ENCODE measurements around the gene NHERF2.
A peak's percentile ranks its signal among the peaks of the same experiment; 100 is the strongest.

The NHERF2 gene

DNA sequence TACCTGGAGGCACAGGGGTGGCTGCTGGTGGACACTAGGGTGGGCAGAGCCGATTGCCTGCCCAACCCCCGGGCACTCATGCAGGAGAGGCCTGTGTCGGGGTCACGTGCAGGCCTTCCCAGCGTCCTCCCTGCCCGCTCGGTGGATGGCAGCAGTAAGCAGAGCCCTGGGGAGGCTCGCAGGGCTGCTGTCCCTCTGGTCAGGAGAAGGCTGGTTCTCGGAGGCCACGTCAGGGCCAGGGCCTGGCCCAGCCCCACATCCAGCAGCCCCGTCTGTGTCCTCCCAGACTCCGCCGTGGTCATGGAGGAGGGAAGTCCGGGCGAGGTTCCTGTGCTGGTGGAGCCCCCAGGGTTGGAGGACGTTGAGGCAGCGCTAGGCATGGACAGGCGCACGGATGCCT is 56.7 kb downstream of the NHERF2 start:
- no peak for DNase-seq (ENCODE audit: low read depth in 2 of 2)
- TF ChIP-seq CTCF (IDR thresholded peaks at IDR 0.05; ENCODE audit: low read depth, low read length): no peak
- no peak overlapping the region for H3K4me3 ChIP-seq (replicated peaks in 1 of 2; ENCODE audit: low read depth in 2 of 2, low read length in 2 of 2)

DNA sequence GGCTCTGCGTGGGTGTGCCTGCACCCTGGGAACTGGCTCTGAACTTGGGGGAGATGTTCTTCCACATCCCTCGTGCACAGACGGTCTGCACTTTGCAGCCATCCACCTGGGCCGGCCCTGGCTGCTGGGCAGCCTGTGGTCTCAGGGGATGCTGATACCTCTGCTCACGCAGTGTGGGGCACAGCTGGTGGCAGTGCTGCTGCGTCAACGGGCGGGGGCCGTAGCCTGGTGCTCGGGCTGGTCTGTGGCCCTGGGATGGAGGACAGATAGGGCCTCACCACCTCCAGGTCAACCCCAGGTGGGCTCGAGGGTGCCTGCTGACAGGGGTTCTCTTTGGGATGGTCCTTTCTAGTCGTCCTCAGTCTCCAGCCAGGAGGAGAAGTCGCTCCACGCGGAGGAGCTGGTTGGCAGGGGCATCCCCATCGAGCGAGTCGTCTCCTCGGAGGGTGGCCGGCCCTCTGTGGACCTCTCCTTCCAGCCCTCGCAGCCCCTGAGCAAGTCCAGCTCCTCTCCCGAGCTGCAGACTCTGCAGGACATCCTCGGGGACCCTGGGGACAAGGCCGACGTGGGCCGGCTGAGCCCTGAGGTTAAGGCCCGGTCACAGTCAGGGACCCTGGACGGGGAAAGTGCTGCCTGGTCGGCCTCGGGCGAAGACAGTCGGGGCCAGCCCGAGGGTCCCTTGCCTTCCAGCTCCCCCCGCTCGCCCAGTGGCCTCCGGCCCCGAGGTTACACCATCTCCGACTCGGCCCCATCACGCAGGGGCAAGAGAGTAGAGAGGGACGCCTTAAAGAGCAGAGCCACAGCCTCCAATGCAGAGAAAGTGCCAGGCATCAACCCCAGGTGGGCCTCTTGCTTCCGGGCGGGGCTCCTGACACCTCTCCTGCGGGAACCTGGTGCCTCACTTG is 57.4 kb downstream of the NHERF2 start:
- no peak for TF ChIP-seq CTCF (IDR thresholded peaks at IDR 0.05; ENCODE audit: low read depth, low read length)
- no peak for DNase-seq (ENCODE audit: low read depth in 2 of 2)
- no peak overlapping the region for H3K4me3 ChIP-seq (replicated peaks in 1 of 2; ENCODE audit: low read depth in 2 of 2, low read length in 2 of 2)

DNA sequence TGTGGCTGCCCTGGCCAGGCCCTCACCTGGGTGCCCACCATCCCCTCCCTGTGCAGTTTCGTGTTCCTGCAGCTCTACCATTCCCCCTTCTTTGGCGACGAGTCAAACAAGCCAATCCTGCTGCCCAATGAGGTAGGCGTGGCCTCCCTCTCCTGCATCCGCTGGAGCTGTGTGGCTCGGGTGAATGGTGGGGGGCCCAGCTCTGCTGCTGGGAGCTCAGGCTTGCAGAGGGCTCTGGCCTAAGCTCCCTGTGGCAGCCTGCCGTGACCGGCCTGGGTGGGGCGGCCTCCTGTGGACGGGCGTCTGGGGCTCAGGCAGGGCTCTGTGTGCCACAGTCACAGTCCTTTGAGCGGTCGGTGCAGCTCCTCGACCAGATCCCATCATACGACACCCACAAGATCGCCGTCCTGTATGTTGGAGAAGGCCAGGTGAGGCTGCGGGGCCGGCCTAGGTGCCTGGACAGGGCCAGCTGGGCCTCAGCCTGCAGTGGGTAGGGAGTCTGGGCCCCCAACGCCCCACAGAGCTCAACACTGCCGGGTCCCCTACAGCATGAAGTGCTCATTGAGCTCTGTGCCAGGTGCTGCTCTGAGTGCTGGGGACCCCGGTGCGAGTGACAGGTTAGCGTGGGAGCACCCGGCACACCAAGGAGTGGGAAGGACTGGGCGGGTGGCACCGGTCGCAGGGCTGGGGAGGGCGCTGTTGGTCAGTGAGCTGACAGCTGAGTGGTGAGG is 58.4 kb downstream of the NHERF2 start:
- no peak for DNase-seq (ENCODE audit: low read depth in 2 of 2)
- no peak for TF ChIP-seq CTCF (IDR thresholded peaks at IDR 0.05; ENCODE audit: low read depth, low read length)
- no peak overlapping the region for H3K4me3 ChIP-seq (replicated peaks in 1 of 2; ENCODE audit: low read depth in 2 of 2, low read length in 2 of 2)

GRCh38 chr16:2085669-2086068 is 59.0 kb downstream of the NHERF2 start:
- no peak for TF ChIP-seq CTCF (IDR thresholded peaks at IDR 0.05; ENCODE audit: low read depth, low read length)
- DNase-seq (ENCODE audit: low read depth in 2 of 2): peak; percentile 23 to 40
- no peak overlapping the region for H3K4me3 ChIP-seq (replicated peaks in 1 of 2; ENCODE audit: low read depth in 2 of 2, low read length in 2 of 2)

DNA sequence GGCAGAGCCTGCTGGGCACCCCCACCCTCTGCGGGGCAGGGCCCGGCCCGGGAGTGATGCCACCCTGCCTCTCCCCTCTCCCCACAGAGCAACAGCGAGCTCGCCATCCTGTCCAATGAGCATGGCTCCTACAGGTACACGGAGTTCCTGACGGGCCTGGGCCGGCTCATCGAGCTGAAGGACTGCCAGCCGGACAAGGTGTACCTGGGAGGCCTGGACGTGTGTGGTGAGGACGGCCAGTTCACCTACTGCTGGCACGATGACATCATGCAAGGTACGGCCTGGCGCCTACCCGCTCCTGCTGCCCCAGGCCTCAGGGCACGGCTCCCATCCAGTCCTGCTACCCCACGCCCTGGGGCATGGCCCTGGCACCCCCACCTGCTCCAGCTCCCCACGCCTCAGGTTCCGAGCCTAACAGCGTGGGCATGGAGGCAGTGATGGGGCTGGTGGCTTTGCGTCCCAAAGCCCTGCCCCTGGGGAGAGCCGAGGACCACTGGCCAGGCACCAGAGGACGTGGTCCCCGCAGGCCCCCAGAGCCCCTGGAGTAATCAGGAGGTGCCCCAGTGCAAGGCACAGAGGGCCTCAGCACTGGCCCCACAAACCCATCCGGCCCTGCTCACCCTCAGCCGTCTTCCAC is 59.5 kb downstream of the NHERF2 start:
- TF ChIP-seq CTCF (IDR thresholded peaks at IDR 0.05; ENCODE audit: low read depth, low read length): no peak
- no peak for DNase-seq (ENCODE audit: low read depth in 2 of 2)

GRCh38 chr16:2086812-2087747 is 60.4 kb downstream of the NHERF2 start:
- DNase-seq (ENCODE audit: low read depth in 2 of 2): no peak
- no peak overlapping the region for H3K4me3 ChIP-seq (replicated peaks in 1 of 2; ENCODE audit: low read depth in 2 of 2, low read length in 2 of 2)
- no peak for TF ChIP-seq CTCF (IDR thresholded peaks at IDR 0.05; ENCODE audit: low read depth, low read length)

More for the DNA sequence above, 59.5 kb downstream of the NHERF2 start:
- H3K4me3 ChIP-seq (replicated peaks in 1 of 2; ENCODE audit: low read depth in 2 of 2, low read length in 2 of 2): no peak overlapping the region
